PFSK-1 (cell line): ENCODE data around the gene PRIMPOL.
A peak's percentile ranks its signal among the peaks of the same experiment; 100 is the strongest.

Experiments used
- FOXP2 ChIP-seq: optimal IDR thresholded peaks from 2 replicates; pipeline ENCODE3; 2011; ENCODE audit warnings: borderline replicate concordance, control low read depth, inconsistent platforms; ENCODE audit not compliant: insufficient read depth; ENCODE audit errors: extremely low read length, extremely low read depth
- POLR2AphosphoS5 ChIP-seq: IDR thresholded peaks from 2 replicates; pipeline ENCODE4 v1.6.1; 2012; ENCODE audit warnings: low read depth, mild to moderate bottlenecking, control low read depth, low read length, moderate library complexity
- REST ChIP-seq, 2 experiments: IDR thresholded peaks; 2 replicates each; pipeline versions ENCODE4 v1.6.1 to v1.8.0; 2011 to 2012; ENCODE audit warnings: low read depth in 2 of 2, low read length in 2 of 2, control low read depth in 1 of 2, inconsistent platforms in 1 of 2, mild to moderate bottlenecking in 1 of 2, moderate library complexity in 1 of 2; ENCODE audit not compliant: insufficient read depth in 1 of 2
- SIN3A ChIP-seq: IDR thresholded peaks from 2 replicates; pipeline ENCODE4 v1.6.1; 2012; ENCODE audit warnings: mild to moderate bottlenecking, low read length, moderate library complexity, borderline replicate concordance; ENCODE audit not compliant: insufficient read depth
- TAF1 ChIP-seq: IDR thresholded peaks from 2 replicates; pipeline ENCODE4 v1.6.1; 2012; ENCODE audit warnings: low read length, control low read depth, borderline replicate concordance; ENCODE audit not compliant: insufficient read depth

The PRIMPOL gene

GRCh38 chr4:184681916-184682315 lies 32.4 kb downstream of the PRIMPOL start:
- TF ChIP-seq SIN3A = no peak
- TF ChIP-seq POLR2AphosphoS5 = no peak
- no peak for TF ChIP-seq TAF1
- TF ChIP-seq FOXP2 = no peak
- no peak for TF ChIP-seq REST (IDR thresholded peaks at IDR 0.05; ENCODE audit: insufficient read depth in 1 of 2, low read depth in 2 of 2, low read length in 2 of 2)

- TF ChIP-seq TAF1 = no peak
- TF ChIP-seq REST (IDR thresholded peaks at IDR 0.05; ENCODE audit: insufficient read depth in 1 of 2, low read depth in 2 of 2, low read length in 2 of 2) = no peak
- no peak for TF ChIP-seq POLR2AphosphoS5
- TF ChIP-seq FOXP2 = no peak
- TF ChIP-seq SIN3A = no peak
Observed at GRCh38 chr4:184684491-184685189, 35.1 kb downstream of the PRIMPOL start.

DNA sequence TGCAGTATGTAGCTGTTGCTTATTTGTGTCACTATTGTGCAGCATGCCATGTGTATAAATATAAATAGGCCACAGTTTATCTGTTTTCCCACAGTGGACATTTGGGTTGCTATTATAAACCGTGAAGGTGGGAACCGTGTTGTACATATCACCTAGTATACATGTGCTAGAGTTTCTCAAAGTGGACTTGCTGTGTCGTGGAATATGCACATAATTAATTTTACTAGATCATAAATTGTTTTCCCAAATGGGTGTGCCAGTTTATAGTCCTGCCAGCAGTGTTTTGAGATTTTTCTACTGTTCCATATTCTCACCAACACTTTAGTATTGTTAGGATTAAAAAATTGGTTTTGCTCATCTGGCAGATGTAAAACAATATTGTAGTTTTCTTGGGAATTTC lies 38.5 kb downstream of the PRIMPOL start:
- TF ChIP-seq FOXP2 = no peak
- no peak for TF ChIP-seq REST (IDR thresholded peaks at IDR 0.05; ENCODE audit: insufficient read depth in 1 of 2, low read depth in 2 of 2, low read length in 2 of 2)
- TF ChIP-seq POLR2AphosphoS5 = no peak
- no peak for TF ChIP-seq TAF1
- TF ChIP-seq SIN3A = no peak

DNA sequence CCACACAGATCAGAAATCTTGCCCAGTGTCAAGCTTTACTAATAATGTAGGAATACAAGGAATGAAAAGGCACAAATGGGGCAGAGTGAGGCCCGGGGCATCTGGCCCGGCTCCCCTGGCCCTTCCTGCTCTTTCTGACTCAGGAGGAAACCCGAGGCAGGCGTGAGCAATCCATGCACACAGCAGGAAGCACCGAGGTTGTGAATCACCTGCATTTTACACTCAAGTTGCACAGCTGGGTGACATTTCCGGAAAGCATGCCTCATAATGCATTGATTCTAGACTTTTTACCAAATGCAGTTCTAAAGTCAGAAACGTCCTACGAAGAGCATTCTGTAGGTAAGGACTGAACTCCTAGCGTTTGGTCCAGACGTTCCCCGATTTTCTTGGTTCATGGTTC lies 38.9 kb downstream of the PRIMPOL start:
- TF ChIP-seq POLR2AphosphoS5 (no peak), TAF1 (no peak), REST (IDR thresholded peaks at IDR 0.05; ENCODE audit: insufficient read depth in 1 of 2, low read depth in 2 of 2, low read length in 2 of 2) (no peak), FOXP2 (peak; percentile 14), SIN3A (no peak)
